Measurements from ENCODE around the gene RYR1. TPM values are rescaled to one million over a fixed set of nuclear protein-coding genes. Genes with fewer than 3 reads are reported as not detected.

Gene RYR1
- total RNA-seq, 2 experiments from 2014 or later = 2.6 to 3.9 TPM

DNA sequence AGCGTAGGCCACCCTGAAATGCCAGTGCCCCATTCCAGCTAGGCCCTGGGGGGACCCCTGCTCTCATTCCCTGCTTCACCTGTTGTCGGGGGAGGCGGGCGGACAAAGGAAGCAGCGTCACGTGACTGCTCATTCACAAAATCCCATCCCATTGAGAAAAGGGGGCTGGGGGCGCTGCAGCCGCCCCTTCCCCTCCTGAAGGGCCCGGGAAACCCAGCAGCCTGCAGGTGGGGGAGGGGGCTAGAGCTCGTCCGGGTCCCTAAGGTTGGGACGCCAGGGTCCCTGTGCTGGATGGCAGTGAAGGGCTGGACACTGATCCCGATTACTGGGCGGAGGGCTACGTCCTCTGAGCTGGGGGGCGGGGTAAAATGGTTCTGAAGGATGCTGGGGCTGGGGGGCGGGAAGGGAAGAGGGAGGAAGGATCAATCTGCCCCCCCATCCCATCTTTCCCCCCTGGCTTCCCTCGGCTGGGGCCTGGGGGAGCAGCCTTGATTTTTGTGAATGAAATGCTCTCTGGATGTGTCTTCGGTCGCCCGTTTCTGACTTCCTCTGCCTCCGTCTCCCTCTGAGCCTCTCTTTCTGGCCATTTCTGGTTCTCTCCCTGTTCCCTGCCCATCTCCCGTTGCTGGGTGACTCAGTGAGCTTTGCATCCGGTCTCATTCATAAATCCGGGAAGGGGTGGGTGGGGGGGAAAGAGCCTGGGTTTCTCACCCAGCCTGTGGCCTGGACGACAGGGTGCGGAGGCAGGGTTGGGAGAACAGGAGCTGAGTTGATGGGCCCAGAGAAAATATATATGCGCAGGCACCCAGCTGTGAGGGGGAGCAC is 44.2 kb upstream of the RYR1 start:
- Mint-ChIP-seq H3K27ac (no peak overlapping the region), H3K36me3 (ENCODE audit: low read depth) (peaks cover 12% of the 10 kb centered on the region), H3K27me3 (peaks cover 30% of the 10 kb centered on the region), H3K4me3 (peak overlapping the region; percentile 15), H3K9me3 (no peaks in the 10 kb centered on the region), H3K4me1 (peaks cover 36% of the 10 kb centered on the region)
- ChIA-PET CTCF (interaction anchor here (0.5 to 3.0 kb wide), 4 partner anchors 14 to 732 kb away, joined by 3 to 19 read pairs (median 9); partner anchors contain the start of genes FAM98C and PSMD8), POLR2A (interaction anchor here (1.0 to 3.4 kb wide), 3 partner anchors 13 to 16 kb away, joined by 3 to 17 read pairs (median 9); partner anchors contain the start of genes FAM98C and PSMD8)
- no peak for DNase-seq

DNA sequence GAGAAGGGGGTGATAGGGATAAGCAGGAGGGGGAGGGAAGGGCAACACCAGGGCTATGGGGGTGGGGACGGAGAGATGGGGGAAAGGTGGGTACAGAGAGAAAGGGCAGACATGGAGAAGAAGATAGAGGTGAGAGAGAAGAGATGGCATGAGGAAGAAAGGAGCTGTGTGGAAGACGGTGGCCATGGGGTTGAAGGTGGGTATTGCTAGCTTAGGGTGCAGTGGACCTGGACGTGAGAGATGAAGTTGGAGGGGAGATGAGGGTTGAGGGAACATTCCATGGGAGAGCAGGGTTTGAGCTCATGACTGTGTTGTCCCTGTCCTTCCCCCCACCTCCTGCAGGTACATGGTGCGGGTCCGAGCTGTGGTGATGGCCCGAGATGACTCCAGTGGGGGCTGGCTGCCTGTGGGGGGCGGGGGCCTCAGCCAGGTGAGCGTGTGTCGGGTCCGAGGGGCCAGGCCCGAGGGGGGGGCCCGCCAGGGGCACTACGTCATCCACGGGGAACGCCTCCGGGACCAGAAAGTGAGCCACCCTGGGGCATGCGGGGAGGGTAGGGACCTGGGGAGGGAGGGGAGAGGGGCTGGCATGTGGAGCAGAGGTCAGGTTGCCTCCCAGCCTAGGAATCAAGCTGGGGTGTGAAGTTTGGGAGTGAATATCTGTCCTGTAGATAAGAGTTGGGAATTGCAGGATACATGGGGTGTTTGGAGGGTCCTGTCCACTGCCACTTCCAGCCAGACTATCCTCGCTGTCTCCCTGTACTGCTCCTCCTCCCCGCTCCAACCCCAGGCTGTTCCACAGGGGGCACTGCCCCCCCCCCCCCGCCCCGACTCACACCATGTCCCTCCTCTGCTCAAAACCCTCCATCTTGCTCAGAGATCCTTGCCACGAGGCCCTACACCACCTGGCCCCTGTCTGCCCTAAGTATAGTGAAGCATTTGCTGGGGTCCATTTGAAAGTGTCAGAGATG is 43.2 kb upstream of the RYR1 start:
- ChIA-PET CTCF (interaction anchor here (0.8 to 3.0 kb wide), 2 partner anchors 13 to 16 kb away, joined by 3 to 15 read pairs; partner anchors contain the start of genes FAM98C and PSMD8), POLR2A (interaction anchor here (1.0 to 3.4 kb wide), 3 partner anchors 12 to 16 kb away, joined by 3 to 17 read pairs (median 9); partner anchors contain the start of genes FAM98C and PSMD8)
- DNase-seq = no peak
- Mint-ChIP-seq H3K4me1 (peaks cover 40% of the 10 kb centered on the region), H3K4me3 (no peak overlapping the region), H3K36me3 (ENCODE audit: low read depth) (peaks cover 4% of the 10 kb centered on the region), H3K27ac (no peak overlapping the region), H3K27me3 (peaks cover 30% of the 10 kb centered on the region), H3K9me3 (no peaks in the 10 kb centered on the region)

DNA sequence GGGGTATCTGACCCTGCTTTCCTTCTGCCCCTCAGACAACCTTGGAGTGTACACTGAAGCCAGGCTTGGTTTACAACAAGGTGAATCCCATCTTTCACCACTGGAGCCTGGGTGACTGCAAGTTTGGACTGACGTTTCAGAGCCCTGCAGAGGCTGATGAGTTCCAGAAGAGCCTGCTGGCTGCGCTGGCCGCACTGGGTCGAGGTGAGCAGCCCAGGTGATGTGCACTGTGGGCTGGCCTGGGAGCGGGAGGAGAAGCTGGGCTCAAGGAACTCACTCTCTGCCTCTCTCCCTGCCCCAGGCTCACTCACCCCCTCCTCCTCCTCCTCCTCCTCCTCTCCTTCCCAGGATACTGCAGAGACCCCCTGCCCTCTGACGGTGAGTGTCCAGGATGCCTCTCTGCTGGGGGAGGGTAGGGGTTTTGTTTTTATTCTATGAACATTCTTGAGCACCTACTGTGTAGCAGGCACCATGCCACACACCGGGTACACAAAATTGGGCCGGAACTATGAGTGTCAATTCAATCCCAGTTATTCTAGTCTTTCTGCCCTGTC is 41.5 kb upstream of the RYR1 start:
- peaks cover 4% of the 10 kb centered on the region for H3K36me3 Mint-ChIP-seq (ENCODE audit: low read depth)
- H3K4me3 Mint-ChIP-seq = no peak overlapping the region
- peaks cover 44% of the 10 kb centered on the region for H3K4me1 Mint-ChIP-seq
- ChIA-PET CTCF (interaction anchor here (1.0 kb wide), 1 partner anchor 11 kb away, joined by 6 read pairs; the partner anchor contains the start of gene FAM98C), POLR2A (interaction anchor here (2.3 kb wide), 1 partner anchor 10 kb away, joined by 11 read pairs; the partner anchor contains the start of gene FAM98C)
- H3K9me3 Mint-ChIP-seq = no peaks in the 10 kb centered on the region
- DNase-seq = no peak
- no peak overlapping the region for H3K27ac Mint-ChIP-seq
- peaks cover 30% of the 10 kb centered on the region for H3K27me3 Mint-ChIP-seq

DNA sequence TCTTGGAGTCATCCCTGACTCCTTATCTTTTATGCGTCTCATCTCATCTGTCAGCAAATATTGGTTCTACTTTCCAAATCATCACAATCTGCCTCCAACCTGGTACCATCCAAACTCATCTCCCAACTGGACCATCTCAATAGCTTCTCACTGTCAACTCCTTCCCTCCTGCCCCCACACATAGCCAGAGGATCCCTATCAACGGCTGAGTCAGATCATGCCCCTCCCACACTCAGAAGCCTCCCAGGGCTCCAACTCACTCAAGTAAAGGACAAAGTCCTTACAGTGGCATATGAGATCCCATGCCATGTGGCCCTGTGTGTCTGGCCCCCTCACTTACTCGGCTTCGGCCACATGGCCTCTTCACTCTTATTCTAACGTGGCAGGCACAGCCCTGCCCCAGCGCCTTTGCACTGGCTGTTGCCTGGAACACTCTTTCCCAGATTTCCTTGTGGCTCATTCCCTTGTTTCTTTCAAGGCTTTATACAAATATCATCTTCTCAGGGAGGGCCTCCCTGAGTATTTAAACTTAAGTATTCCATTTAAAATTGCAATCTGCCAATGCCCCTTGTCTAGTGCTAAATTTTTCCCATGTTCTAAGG is 40.7 kb upstream of the RYR1 start:
- no peaks in the 10 kb centered on the region for H3K36me3 Mint-ChIP-seq (ENCODE audit: low read depth)
- H3K27me3 Mint-ChIP-seq = peaks cover 25% of the 10 kb centered on the region
- H3K9me3 Mint-ChIP-seq = no peaks in the 10 kb centered on the region
- H3K27ac Mint-ChIP-seq = no peak overlapping the region
- peaks cover 37% of the 10 kb centered on the region for H3K4me1 Mint-ChIP-seq
- DNase-seq = no peak
- ChIA-PET CTCF (interaction anchor here (1.0 kb wide), 1 partner anchor 10 kb away, joined by 6 read pairs; the partner anchor contains the start of gene FAM98C), POLR2A (interaction anchor here (2.3 to 3.6 kb wide), 2 partner anchors 9 to 19 kb away, joined by 11 to 19 read pairs; partner anchors contain the start of genes FAM98C and PSMD8)
- no peak overlapping the region for H3K4me3 Mint-ChIP-seq

DNA sequence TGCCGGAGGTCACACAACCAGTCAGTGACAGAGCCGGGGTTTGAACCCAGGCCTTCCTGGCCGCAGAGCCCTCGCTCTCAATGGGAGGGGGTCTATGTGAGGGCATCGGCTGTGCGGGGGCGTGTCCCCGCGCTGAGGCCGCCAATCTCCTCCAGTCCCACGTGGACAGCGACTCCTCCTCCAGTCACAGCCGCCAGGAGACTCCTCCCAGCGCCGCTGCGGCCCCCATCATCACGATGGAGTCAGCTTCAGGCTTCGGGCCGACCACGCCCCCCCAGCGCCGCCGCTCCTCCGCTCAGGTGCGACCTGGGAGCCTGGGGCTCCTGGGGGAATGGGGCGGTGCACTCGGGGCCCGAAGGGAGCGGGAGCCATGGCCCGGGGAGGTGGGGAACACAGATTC is 39.0 kb upstream of the RYR1 start:
- DNase-seq = peak; percentile 77
- Mint-ChIP-seq H3K27me3 (peaks cover 20% of the 10 kb centered on the region), H3K9me3 (no peaks in the 10 kb centered on the region), H3K4me3 (peak overlapping the region; percentile 73), H3K36me3 (ENCODE audit: low read depth) (no peaks in the 10 kb centered on the region), H3K27ac (peak overlapping the region; percentile 53), H3K4me1 (peaks cover 27% of the 10 kb centered on the region)
- CTCF ChIA-PET = interaction anchor here (1.6 to 2.2 kb wide), 2 partner anchors 9 to 536 kb away, joined by 5 to 14 read pairs; partner anchors contain the start of genes FAM98C, MRPS12 and SARS2
- POLR2A ChIA-PET = interaction anchor here (0.7 to 3.7 kb wide), 6 partner anchors 8 to 483 kb away, joined by 3 to 19 read pairs (median 10); partner anchors contain the start of genes FAM98C, PSMD8 and RINL

DNA sequence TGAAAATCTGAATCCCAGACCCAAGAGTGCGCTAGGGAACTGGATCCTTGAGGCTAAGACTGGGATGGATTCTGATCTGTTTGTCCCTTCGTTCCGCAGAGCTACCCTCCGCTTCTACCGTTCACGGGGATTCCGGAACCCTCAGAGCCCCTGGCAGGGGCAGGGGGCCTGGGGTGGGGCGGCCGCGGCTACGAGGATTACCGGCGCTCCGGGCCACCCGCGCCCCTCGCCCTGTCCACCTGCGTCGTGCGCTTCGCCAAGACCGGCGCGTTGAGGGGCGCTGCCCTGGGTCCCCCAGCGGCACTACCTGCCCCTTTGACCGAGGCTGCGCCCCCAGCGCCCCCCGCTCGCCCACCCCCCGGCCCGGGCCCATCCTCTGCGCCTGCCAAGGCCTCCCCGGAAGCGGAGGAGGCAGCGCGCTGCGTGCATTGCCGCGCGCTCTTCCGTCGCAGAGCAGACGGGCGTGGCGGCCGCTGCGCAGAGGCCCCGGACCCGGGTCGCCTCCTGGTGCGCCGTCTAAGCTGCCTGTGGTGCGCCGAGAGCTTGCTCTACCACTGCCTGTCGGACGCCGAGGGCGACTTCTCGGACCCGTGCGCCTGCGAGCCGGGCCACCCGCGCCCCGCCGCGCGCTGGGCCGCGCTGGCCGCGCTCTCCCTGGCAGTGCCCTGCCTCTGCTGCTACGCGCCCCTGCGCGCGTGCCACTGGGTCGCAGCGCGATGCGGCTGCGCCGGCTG is 37.9 kb upstream of the RYR1 start:
- H3K27ac Mint-ChIP-seq = no peak overlapping the region
- ChIA-PET CTCF (interaction anchor here (2.2 kb wide), 1 partner anchor 8 kb away, joined by 14 read pairs; the partner anchor contains the start of gene FAM98C), POLR2A (interaction anchor here (0.9 to 3.7 kb wide), 12 partner anchors 8 to 535 kb away, joined by 3 to 19 read pairs (median 4); partner anchors contain the start of genes CATSPERG, GGN, MAP4K1 and MRPS12)
- H3K4me1 Mint-ChIP-seq = peaks cover 23% of the 10 kb centered on the region
- no peaks in the 10 kb centered on the region for H3K9me3 Mint-ChIP-seq
- H3K36me3 Mint-ChIP-seq (ENCODE audit: low read depth) = no peaks in the 10 kb centered on the region
- peak overlapping the region; percentile 73 for H3K4me3 Mint-ChIP-seq
- peak; percentile 62 for DNase-seq
- peaks cover 17% of the 10 kb centered on the region for H3K27me3 Mint-ChIP-seq

DNA sequence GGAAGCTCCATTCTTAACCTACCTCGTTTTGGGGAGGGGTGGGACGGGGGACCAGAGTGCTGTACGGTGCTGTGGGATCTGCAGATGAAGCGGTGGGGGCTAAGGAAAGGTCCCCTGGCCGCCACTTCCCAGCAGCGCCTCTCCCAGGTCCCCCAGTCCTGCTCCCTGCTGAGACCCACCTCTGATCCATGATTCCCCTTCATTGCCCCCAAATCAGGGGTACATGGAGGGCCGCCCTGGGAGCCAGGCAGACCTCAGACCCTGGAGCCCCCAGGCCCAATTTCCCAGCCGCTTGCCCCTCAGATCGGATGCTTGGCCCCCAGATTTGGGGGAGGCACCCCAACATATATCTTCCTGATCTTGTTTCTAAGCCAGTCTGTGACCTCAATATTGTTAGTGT is 34.4 kb upstream of the RYR1 start:
- H3K36me3 Mint-ChIP-seq (ENCODE audit: low read depth) = peaks cover 3% of the 10 kb centered on the region
- ChIA-PET POLR2A (interaction anchor here (0.6 kb wide), 1 partner anchor 327 kb away, joined by 4 read pairs; no protein-coding TSS in a partner anchor), CTCF (no interaction called here)
- H3K27ac Mint-ChIP-seq = peak overlapping the region; percentile 21
- H3K4me3 Mint-ChIP-seq = no peak overlapping the region
- H3K27me3 Mint-ChIP-seq = peaks cover 6% of the 10 kb centered on the region
- no peaks in the 10 kb centered on the region for H3K9me3 Mint-ChIP-seq
- H3K4me1 Mint-ChIP-seq = peaks cover 35% of the 10 kb centered on the region
- no peak for DNase-seq

DNA sequence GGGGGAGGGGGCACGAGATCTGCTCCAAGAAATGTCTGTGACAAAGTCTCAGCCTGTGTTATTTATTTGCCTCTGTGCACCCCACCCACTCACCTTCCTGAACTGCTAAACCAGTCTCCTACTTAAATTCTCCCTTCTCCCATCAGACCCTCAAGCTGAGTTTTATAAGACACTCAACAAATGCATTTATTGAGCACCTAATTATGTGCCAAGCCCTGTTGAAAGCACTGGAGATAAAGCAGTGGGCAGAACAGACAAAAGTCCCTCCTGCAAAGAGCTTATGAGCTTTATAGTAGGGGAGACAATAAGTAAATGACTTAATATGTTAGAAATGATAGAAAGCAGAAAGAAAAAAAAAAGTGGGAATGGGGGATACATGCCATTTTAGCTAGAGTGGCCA is 34.0 kb upstream of the RYR1 start:
- no peak for DNase-seq
- ChIA-PET POLR2A (interaction anchor here (0.6 to 1.2 kb wide), 2 partner anchors 25 to 326 kb away, joined by 4 to 5 read pairs; partner anchors contain the start of gene PSMD8), CTCF (no interaction called here)
- Mint-ChIP-seq H3K4me1 (peaks cover 35% of the 10 kb centered on the region), H3K36me3 (ENCODE audit: low read depth) (peaks cover 3% of the 10 kb centered on the region), H3K9me3 (no peaks in the 10 kb centered on the region), H3K4me3 (no peak overlapping the region), H3K27me3 (peaks cover 6% of the 10 kb centered on the region), H3K27ac (peak overlapping the region; percentile 21)

DNA sequence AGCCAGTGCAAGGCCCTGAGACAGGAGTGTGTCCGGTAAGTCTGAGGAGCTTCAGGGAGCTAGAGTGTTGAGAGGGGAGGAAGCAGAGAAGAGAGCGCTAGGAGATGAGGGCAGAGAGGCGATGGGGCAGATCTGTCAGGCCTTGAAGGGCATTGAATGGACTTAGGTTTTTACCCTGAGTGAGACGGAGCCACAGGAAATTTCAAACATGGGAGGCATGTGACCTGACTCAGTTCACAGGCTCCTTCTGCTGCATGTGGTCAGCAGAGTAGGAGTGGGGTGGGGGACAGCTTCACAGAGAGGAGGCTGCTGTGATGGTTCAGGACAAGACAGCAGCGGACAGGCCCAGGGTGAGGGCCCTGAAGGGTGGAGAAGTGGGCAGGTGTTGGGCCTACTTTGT is 33.1 kb upstream of the RYR1 start:
- H3K4me1 Mint-ChIP-seq = peaks cover 33% of the 10 kb centered on the region
- H3K36me3 Mint-ChIP-seq (ENCODE audit: low read depth) = peaks cover 5% of the 10 kb centered on the region
- no peak for DNase-seq
- H3K27ac Mint-ChIP-seq = no peak overlapping the region
- no peak overlapping the region for H3K4me3 Mint-ChIP-seq
- POLR2A ChIA-PET = interaction anchor here (1.2 kb wide), 1 partner anchor 26 kb away, joined by 5 read pairs; the partner anchor contains the start of gene PSMD8
- H3K27me3 Mint-ChIP-seq = peaks cover 6% of the 10 kb centered on the region
- CTCF ChIA-PET = no interaction called here
- no peaks in the 10 kb centered on the region for H3K9me3 Mint-ChIP-seq

DNA sequence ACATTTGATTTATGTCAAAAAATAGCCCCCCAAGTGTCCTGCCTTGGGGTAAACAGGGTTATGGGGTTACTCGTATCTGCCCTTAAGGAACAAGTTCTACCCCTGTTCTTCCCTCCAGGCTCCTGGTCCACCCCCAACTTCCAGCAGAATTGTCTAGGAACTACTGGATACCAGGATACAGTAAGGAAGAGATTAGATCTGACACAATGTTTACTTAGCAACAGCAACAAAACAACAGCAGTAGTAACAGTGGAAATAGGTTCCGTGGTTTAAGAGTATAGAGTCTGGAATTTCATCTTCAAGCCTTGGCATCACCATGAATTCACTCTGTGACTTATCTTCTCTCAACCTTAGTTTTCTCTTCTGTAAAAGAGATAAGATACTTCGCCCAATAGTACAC is 32.3 kb upstream of the RYR1 start:
- CTCF ChIA-PET = no interaction called here
- H3K9me3 Mint-ChIP-seq = no peaks in the 10 kb centered on the region
- H3K27ac Mint-ChIP-seq = no peak overlapping the region
- peaks cover 6% of the 10 kb centered on the region for H3K27me3 Mint-ChIP-seq
- H3K4me1 Mint-ChIP-seq = peaks cover 34% of the 10 kb centered on the region
- POLR2A ChIA-PET = interaction anchor here (2.3 to 4.2 kb wide), 2 partner anchors 13 to 27 kb away, joined by 17 to 31 read pairs; partner anchors contain the start of genes GGN, PSMD8 and SPRED3
- peaks cover 8% of the 10 kb centered on the region for H3K36me3 Mint-ChIP-seq (ENCODE audit: low read depth)
- H3K4me3 Mint-ChIP-seq = no peak overlapping the region
- no peak for DNase-seq

DNA sequence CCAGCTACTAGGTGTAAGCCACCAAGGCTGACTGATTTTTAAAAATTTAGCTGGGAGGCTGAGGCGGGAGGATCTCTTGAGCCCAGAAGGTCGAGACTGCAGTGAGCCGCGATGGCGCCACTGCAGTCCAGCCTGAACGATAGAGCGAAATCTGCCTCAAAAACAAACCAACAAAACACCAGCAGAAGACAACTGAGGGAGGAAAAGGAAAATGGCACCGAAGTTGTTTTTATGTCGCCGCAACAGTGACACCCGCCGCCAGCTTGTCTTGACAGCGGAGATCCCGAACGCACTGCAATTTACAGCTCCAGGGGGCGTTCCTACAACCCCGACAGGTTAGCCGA is 30.9 kb upstream of the RYR1 start:
- Mint-ChIP-seq H3K27ac (peak overlapping the region; percentile 92), H3K36me3 (ENCODE audit: low read depth) (peaks cover 12% of the 10 kb centered on the region), H3K4me1 (peaks cover 26% of the 10 kb centered on the region), H3K9me3 (no peaks in the 10 kb centered on the region), H3K4me3 (peak overlapping the region; percentile 93), H3K27me3 (peaks cover 6% of the 10 kb centered on the region)
- no peak for DNase-seq
- ChIA-PET CTCF (interaction anchor here (0.6 to 3.8 kb wide), 76 partner anchors 8 to 550 kb away, joined by 3 to 60 read pairs (median 4); partner anchors contain the start of genes ACTN4, CATSPERG, ECH1 and EIF3K), POLR2A (interaction anchor here (0.6 to 4.2 kb wide), 23 partner anchors 9 to 925 kb away, joined by 3 to 35 read pairs (median 6); partner anchors contain the start of genes ACTN4, CATSPERG, EIF3K and GGN)

Measured in activated CD4-positive, alpha-beta memory T cell treated with anti-CD3 and anti-CD28 coated beads, Interleukin-2, amount 10 ng/mL, durations not matched to agents 7 days and 5 days (primary cell).